ENCODE results near the gene GM2A.

The GM2A gene

DNA sequence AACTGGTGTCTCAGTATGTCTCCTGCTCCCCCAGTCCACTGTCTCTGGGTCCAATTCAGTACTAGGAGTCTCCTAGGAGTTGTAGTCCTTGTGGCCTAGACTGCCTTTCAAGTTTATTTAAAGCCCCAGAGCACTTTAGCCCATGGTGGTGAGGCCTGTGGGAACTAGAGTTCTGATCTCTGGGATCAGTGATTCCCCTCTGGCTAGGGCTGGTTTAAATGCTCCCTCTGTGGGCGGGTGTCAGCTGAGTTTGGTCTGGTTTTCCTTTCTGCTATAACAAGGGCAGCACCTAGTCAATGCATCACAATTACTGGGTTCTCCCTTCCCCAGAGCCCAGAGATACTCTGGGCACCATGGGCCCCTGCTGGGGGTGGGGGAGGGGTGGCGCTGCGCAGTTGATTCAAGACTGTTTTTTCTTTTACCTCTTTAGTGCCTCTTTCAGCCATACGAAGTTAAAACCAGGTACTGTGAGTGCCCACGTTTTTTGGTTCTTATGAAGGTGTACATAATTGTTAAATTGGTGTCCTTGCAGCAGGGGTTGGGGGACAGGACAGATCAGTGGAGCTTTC lies 59.9 kb downstream of the GM2A start:
- no peak for DNase-seq (ENCODE audit: low spot score)
- TF ChIP-seq, protein P1, sequence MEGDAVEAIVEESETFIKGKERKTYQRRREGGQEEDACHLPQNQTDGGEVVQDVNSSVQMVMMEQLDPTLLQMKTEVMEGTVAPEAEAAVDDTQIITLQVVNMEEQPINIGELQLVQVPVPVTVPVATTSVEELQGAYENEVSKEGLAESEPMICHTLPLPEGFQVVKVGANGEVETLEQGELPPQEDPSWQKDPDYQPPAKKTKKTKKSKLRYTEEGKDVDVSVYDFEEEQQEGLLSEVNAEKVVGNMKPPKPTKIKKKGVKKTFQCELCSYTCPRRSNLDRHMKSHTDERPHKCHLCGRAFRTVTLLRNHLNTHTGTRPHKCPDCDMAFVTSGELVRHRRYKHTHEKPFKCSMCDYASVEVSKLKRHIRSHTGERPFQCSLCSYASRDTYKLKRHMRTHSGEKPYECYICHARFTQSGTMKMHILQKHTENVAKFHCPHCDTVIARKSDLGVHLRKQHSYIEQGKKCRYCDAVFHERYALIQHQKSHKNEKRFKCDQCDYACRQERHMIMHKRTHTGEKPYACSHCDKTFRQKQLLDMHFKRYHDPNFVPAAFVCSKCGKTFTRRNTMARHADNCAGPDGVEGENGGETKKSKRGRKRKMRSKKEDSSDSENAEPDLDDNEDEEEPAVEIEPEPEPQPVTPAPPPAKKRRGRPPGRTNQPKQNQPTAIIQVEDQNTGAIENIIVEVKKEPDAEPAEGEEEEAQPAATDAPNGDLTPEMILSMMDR (IDR thresholded peaks at IDR 0.05; ENCODE audit: extremely low read depth, insufficient read depth, missing control alignments) = no peak
- in situ Hi-C loops (cut with MboI; ENCODE audit: low pct_unique_long_range_greater_than_20kb, low sequenced_read_pairs, unreplicated experiment) = no loop called here

- TF ChIP-seq, protein P1 (IDR thresholded peaks at IDR 0.05; ENCODE audit: extremely low read depth, insufficient read depth, missing control alignments) = no peak
- no peak for DNase-seq (ENCODE audit: low spot score)
- in situ Hi-C loops (cut with MboI; ENCODE audit: low pct_unique_long_range_greater_than_20kb, low sequenced_read_pairs, unreplicated experiment) = no loop called here
These were observed 60.4 kb downstream of the GM2A start for GRCh38 chr5:151313357-151313756.

DNA sequence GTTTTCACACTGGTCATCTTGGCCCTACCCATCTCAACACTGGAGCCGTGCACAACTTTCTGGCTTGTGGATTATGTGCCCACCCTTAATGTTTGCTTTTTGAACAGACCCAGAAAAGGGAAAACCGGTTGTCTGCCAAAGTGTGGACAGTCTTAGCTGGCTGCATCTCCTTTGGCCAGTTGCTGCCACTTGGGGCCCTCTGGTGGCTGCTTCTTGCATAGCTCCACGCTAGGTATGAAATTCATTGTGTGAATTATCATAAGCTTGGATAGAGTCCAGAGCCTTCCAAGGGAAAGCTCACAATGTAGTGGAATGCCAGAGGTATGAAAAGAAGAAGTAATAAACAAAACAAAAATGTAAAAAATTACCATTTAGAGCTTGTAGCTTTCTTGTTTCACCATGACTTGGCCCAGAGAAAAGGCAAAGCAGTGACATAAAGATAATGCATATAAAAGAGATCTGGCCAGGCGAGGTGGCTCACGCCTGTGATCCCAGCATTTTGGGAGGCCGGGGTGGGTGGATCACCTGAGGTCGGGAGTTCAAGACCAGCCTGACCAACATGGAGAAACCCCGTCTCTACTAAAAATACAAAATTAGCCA lies 63.1 kb downstream of the GM2A start:
- in situ Hi-C loops (cut with MboI; ENCODE audit: low pct_unique_long_range_greater_than_20kb, low sequenced_read_pairs, unreplicated experiment) = no loop called here
- DNase-seq (ENCODE audit: low spot score) = peak; percentile 78
- TF ChIP-seq, protein P1 (IDR thresholded peaks at IDR 0.05; ENCODE audit: extremely low read depth, insufficient read depth, missing control alignments) = peak; percentile 94

- TF ChIP-seq, protein P1 (IDR thresholded peaks at IDR 0.05; ENCODE audit: extremely low read depth, insufficient read depth, missing control alignments) = no peak
These were observed 64.9 kb downstream of the GM2A start for GRCh38 chr5:151317871-151318270.

GRCh38 chr5:151318850-151319732 lies 66.1 kb downstream of the GM2A start:
- in situ Hi-C loops (cut with MboI; ENCODE audit: low pct_unique_long_range_greater_than_20kb, low sequenced_read_pairs, unreplicated experiment) = no loop called here
- TF ChIP-seq, protein P1 (IDR thresholded peaks at IDR 0.05; ENCODE audit: extremely low read depth, insufficient read depth, missing control alignments) = peak; percentile 29
- no peak for DNase-seq (ENCODE audit: low spot score)

More at GRCh38 chr5:151317871-151318270, 64.9 kb downstream of the GM2A start:
- in situ Hi-C loops (cut with MboI; ENCODE audit: low pct_unique_long_range_greater_than_20kb, low sequenced_read_pairs, unreplicated experiment) = no loop called here
- no peak for DNase-seq (ENCODE audit: low spot score)
